Mammary epithelial cell (primary cell): Measurements from ENCODE around the gene PLXNA4.

Source experiments
- EZH2 ChIP-seq: IDR thresholded peaks from 2 replicates; pipeline ENCODE4 v1.6.1; 2012; ENCODE audit warnings: low read length, inconsistent platforms, borderline replicate concordance
- TF ChIP-seq, protein P1 (sequence below), 2 donors: IDR thresholded peaks in 1 of 2; conservative IDR thresholded peaks in 1 of 2; 2 replicates each; pipeline ENCODE4 v1.5.1; 2011 to 2012; ENCODE audit warnings: inconsistent platforms in 2 of 2, low read length in 2 of 2, mild to moderate bottlenecking in 2 of 2, control low read depth in 1 of 2, low read depth in 1 of 2; ENCODE audit not compliant: insufficient read depth in 1 of 2; ENCODE audit errors: extremely low read depth in 1 of 2

DNA sequence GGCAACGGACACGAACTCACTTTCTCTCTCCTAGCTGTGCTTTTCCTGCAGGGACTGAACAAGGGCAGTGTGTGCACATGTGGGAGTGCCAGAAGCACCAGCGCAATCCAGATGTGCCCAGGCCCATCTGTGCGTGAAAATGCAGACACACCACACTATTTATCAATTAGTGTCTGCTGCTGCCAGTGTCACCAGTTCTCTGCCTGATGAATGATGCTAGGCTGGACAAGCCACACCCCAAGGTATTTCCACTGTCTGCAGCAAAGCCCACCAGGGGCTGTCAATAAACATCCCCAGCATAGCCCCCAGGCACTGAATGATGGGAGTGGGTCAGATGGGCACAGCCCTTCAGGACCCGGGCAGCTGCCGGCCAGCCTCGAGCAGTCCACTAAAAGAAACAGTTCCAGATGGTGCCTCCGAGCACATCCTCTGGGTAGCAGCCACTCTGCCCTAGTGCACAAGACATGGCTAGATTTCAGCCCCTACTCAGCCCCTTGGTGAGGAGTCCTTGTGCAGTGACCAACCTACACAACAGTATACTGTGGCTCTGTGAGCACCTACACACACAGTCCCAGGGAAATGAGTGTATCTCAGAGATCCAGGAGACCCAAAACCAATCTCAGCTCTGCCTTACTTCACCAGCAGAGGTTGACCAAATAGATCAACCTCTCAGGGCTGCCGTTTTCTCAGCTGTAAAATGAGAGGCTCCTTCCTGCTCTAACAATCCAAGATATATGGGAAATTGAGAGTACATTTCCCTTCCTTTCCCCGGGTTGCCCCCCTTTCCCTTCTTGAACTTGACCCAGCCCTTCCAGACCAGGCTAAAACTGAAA lies 314.7 kb downstream of the PLXNA4 start:
- TF ChIP-seq, protein P1, sequence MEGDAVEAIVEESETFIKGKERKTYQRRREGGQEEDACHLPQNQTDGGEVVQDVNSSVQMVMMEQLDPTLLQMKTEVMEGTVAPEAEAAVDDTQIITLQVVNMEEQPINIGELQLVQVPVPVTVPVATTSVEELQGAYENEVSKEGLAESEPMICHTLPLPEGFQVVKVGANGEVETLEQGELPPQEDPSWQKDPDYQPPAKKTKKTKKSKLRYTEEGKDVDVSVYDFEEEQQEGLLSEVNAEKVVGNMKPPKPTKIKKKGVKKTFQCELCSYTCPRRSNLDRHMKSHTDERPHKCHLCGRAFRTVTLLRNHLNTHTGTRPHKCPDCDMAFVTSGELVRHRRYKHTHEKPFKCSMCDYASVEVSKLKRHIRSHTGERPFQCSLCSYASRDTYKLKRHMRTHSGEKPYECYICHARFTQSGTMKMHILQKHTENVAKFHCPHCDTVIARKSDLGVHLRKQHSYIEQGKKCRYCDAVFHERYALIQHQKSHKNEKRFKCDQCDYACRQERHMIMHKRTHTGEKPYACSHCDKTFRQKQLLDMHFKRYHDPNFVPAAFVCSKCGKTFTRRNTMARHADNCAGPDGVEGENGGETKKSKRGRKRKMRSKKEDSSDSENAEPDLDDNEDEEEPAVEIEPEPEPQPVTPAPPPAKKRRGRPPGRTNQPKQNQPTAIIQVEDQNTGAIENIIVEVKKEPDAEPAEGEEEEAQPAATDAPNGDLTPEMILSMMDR (conservative IDR thresholded peaks at IDR 0.05 in 1 of 2, IDR thresholded peaks at IDR 0.05 in 1 of 2; ENCODE audit: extremely low read depth in 1 of 2, insufficient read depth in 1 of 2, low read depth in 1 of 2, low read length in 2 of 2): no peak
- TF ChIP-seq EZH2: no peak
